ENCODE results near the gene SF3A2. TPM values are rescaled to one million over a fixed set of nuclear protein-coding genes. Genes with fewer than 3 reads are reported as not detected.
A peak's percentile ranks its signal among the peaks of the same experiment; 100 is the strongest.

SF3A2 gene
- total and polyA plus RNA-seq, 2 donors (not counting 1 experiment from before 2014, with no cell fraction given): 98.2 to 140 TPM

DNA sequence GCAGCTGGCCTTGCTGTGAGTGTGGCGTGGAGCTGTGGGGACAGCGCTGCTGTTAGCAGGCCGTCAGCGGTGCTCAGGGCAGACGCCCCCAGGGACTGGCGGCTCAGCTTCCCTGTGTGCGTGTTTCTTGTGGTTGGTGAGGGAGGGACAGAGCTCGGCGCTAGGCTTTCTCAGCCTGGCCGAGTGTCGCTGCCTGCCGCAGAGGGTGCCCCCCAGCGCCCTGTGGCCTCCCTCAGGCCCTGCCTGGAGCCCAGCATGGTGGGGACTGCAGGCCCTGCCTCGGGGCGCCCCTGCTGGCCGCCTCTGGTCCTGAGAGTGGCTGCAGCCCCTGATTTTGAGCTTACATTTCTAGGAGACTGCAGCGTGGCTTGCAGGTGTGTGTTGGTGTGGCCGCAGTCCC is 37.4 kb upstream of the SF3A2 start:
- Histone ChIP-seq H3K27me3 (replicated peaks in 1 of 4; ENCODE audit: control extremely low read depth in 1 of 4, control insufficient read depth in 3 of 4, insufficient read depth in 4 of 4, low read length in 3 of 4) (no peaks in the 10 kb centered on the region), H3K9ac (ENCODE audit: low read length) (no peak overlapping the region), H3K4me3 (ENCODE audit: control extremely low read depth in 1 of 5, extremely low read depth in 1 of 5, insufficient read depth in 1 of 5, low read depth in 2 of 5, low read length in 4 of 5) (no peak overlapping the region), H3K4me2 (replicated peaks; ENCODE audit: low read depth, low read length, poor library complexity, severe bottlenecking) (no peak overlapping the region), H2AFZ (ENCODE audit: insufficient read depth, low read depth, low read length, poor library complexity, severe bottlenecking) (no peak overlapping the region), H3K4me1 (ENCODE audit: control insufficient read depth in 2 of 2, insufficient read depth in 2 of 2, low read length in 2 of 2) (no peaks in the 10 kb centered on the region), H3K27ac (ENCODE audit: low read length in 2 of 2) (no peak overlapping the region), H3K9me3 (ENCODE audit: control extremely low read depth in 1 of 3, control insufficient read depth in 2 of 3, insufficient read depth in 1 of 3, low read length in 2 of 3) (no peaks in the 10 kb centered on the region), H4K20me1 (ENCODE audit: control insufficient read depth, insufficient read depth, low read length, poor library complexity, severe bottlenecking) (peaks cover 86% of the 10 kb centered on the region), H3K79me2 (ENCODE audit: control insufficient read depth, insufficient read depth, low read length) (peaks cover 81% of the 10 kb centered on the region), H3K36me3 (replicated peaks in 1 of 2; ENCODE audit: control extremely low read depth in 1 of 2, control insufficient read depth in 1 of 2, extremely low read depth in 1 of 2, insufficient read depth in 2 of 2, low read length in 1 of 2) (peaks cover 0 to 44% of the 10 kb centered on the region in 2 experiments)
- DNase-seq (no peak), ATAC-seq (ENCODE audit: low read depth) (peak; percentile 33)
- intact Hi-C loops (cut with micrococcal nuclease): no loop called here
- TF ChIP-seq, protein P1, sequence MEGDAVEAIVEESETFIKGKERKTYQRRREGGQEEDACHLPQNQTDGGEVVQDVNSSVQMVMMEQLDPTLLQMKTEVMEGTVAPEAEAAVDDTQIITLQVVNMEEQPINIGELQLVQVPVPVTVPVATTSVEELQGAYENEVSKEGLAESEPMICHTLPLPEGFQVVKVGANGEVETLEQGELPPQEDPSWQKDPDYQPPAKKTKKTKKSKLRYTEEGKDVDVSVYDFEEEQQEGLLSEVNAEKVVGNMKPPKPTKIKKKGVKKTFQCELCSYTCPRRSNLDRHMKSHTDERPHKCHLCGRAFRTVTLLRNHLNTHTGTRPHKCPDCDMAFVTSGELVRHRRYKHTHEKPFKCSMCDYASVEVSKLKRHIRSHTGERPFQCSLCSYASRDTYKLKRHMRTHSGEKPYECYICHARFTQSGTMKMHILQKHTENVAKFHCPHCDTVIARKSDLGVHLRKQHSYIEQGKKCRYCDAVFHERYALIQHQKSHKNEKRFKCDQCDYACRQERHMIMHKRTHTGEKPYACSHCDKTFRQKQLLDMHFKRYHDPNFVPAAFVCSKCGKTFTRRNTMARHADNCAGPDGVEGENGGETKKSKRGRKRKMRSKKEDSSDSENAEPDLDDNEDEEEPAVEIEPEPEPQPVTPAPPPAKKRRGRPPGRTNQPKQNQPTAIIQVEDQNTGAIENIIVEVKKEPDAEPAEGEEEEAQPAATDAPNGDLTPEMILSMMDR (IDR thresholded peaks at IDR 0.05): peak; percentile 36
- no peak for TF ChIP-seq EZH2 (IDR thresholded peaks at IDR 0.05; ENCODE audit: borderline replicate concordance, insufficient read depth, low read depth, low read length, poor library complexity, severe bottlenecking)
- CTCF ChIA-PET: interaction anchor here (0.8 to 1.5 kb wide), 3 partner anchors 27 to 44 kb away, joined by 3 to 10 read pairs (median 4); no protein-coding TSS in a partner anchor
- no peaks in the 10 kb centered on the region for H3K9me3 Mint-ChIP-seq (ENCODE audit: insufficient read depth)
- POLR2A ChIA-PET: interaction anchor here (0.6 kb wide), 1 partner anchor 266 kb away, joined by 3 read pairs; no protein-coding TSS in a partner anchor
- peaks cover 6% of the 10 kb centered on the region for H3K4me1 Mint-ChIP-seq
- WGBS (ENCODE audit: insufficient coverage): 73% methylated on average over 18 of the region's 18 CpGs
- H3K27me3 Mint-ChIP-seq: no peaks in the 10 kb centered on the region
- H3K27ac Mint-ChIP-seq: peak overlapping the region; percentile 20
- H3K4me3 Mint-ChIP-seq: no peak overlapping the region

DNA sequence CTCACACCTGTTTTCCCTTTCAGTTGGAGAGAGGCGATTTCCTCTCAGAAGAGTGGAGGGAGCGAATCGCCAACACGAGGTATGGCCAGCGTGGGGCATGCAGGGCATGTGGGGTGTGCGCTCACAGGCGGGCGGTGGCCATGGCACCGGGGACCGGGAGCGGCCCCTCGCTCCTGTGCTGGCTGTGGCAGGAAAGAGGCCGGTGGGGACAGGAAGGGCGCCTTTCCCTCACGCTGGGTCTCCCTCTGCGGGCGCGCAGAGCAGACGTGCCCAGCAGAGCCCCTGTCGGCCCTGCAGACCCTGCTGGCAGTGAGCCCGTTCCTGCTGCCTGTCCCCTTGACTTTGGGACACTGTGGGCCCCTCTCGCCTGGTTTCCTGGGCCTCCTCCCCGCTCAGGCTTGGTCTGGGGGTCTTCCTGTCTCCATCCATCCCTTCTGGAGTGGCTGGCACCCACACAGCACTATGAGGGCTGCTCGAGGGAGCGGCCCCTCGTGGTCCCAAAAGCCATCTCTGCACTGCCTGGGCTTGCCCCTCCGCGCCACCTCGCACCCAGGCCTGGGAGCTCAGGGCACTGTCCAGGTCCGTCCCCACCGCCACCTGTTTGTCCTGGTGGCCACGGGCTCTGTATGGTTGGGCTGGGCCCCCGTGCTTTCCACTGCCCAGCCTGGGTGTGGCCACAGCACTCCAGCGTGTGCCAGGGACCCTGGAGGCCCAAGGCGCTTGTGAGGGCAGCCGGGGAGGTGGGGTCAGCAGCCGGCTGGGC is 36.6 kb upstream of the SF3A2 start:
- TF ChIP-seq, protein P1 (IDR thresholded peaks at IDR 0.05): no peak
- no peak for TF ChIP-seq EZH2 (IDR thresholded peaks at IDR 0.05; ENCODE audit: borderline replicate concordance, insufficient read depth, low read depth, low read length, poor library complexity, severe bottlenecking)
- H3K4me1 ChIP-seq (ENCODE audit: control insufficient read depth in 2 of 2, insufficient read depth in 2 of 2, low read length in 2 of 2): no peaks in the 10 kb centered on the region
- H3K4me3 Mint-ChIP-seq: no peak overlapping the region
- H3K27ac ChIP-seq (ENCODE audit: low read length in 2 of 2): no peak overlapping the region
- peaks cover 82% of the 10 kb centered on the region for H4K20me1 ChIP-seq (ENCODE audit: control insufficient read depth, insufficient read depth, low read length, poor library complexity, severe bottlenecking)
- no peak overlapping the region for H3K27ac Mint-ChIP-seq
- H3K9ac ChIP-seq (ENCODE audit: low read length): no peak overlapping the region
- no peak overlapping the region for H3K4me2 ChIP-seq (replicated peaks; ENCODE audit: low read depth, low read length, poor library complexity, severe bottlenecking)
- intact Hi-C loops (cut with micrococcal nuclease): no loop called here
- no peaks in the 10 kb centered on the region for H3K27me3 Mint-ChIP-seq
- ATAC-seq (ENCODE audit: low read depth): no peak
- CTCF ChIA-PET: interaction anchor here (0.8 to 1.5 kb wide), 3 partner anchors 28 to 45 kb away, joined by 3 to 10 read pairs (median 4); no protein-coding TSS in a partner anchor
- H3K4me3 ChIP-seq (ENCODE audit: control extremely low read depth in 1 of 5, extremely low read depth in 1 of 5, insufficient read depth in 1 of 5, low read depth in 2 of 5, low read length in 4 of 5): no peak overlapping the region
- DNase-seq: no peak
- WGBS (ENCODE audit: insufficient coverage): 96% methylated on average over 36 of the region's 37 CpGs
- H3K9me3 Mint-ChIP-seq (ENCODE audit: insufficient read depth): no peaks in the 10 kb centered on the region
- no peaks in the 10 kb centered on the region for H3K27me3 ChIP-seq (replicated peaks in 1 of 4; ENCODE audit: control extremely low read depth in 1 of 4, control insufficient read depth in 3 of 4, insufficient read depth in 4 of 4, low read length in 3 of 4)
- POLR2A ChIA-PET: interaction anchor here (0.6 kb wide), 1 partner anchor 266 kb away, joined by 3 read pairs; no protein-coding TSS in a partner anchor
- peaks cover 79% of the 10 kb centered on the region for H3K79me2 ChIP-seq (ENCODE audit: control insufficient read depth, insufficient read depth, low read length)
- H3K36me3 ChIP-seq (replicated peaks in 1 of 2; ENCODE audit: control extremely low read depth in 1 of 2, control insufficient read depth in 1 of 2, extremely low read depth in 1 of 2, insufficient read depth in 2 of 2, low read length in 1 of 2): peaks cover 0 to 42% of the 10 kb centered on the region in 2 experiments
- H3K4me1 Mint-ChIP-seq: peaks cover 6% of the 10 kb centered on the region
- no peaks in the 10 kb centered on the region for H3K9me3 ChIP-seq (ENCODE audit: control extremely low read depth in 1 of 3, control insufficient read depth in 2 of 3, insufficient read depth in 1 of 3, low read length in 2 of 3)
- no peak overlapping the region for H2AFZ ChIP-seq (ENCODE audit: insufficient read depth, low read depth, low read length, poor library complexity, severe bottlenecking)
